ENCODE results near the gene KIF26B. TPM values are rescaled to one million over a fixed set of nuclear protein-coding genes. Genes with fewer than 3 reads are reported as not detected.
"Not testable (repeated sequence)": the region's sequence is repeated elsewhere in the genome, so short reads cannot be mapped to it uniquely, and the experiment has no call there.

Gene KIF26B
- polyA plus RNA-seq, 2 of the 4 experiments (the other 2 are of a cell fraction), result 0.01 to 0.04 TPM

- FAIRE-seq (no peak), ATAC-seq (no peak), DNase-seq (ENCODE audit: low read depth in 1 of 2, low spot score in 1 of 2) (no peak)
- WGBS (ENCODE audit: missing lambda C conversion rate), result 66% methylated on average over 20 of the region's 20 CpGs
- Histone ChIP-seq H3K4me3 (no peak overlapping the region), H3K27ac (no peak overlapping the region), H3K4me2 (no peak overlapping the region), H3K4me1 (no peaks in the 10 kb centered on the region), H3K9me3 (no peaks in the 10 kb centered on the region)
- ChIA-PET CTCF (no interaction called here), POLR2A (no interaction called here)
- no peak for TF ChIP-seq USF2 (IDR thresholded peaks at IDR 0.05)
- TF ChIP-seq POLR2A (IDR thresholded peaks at IDR 0.05; ENCODE audit: low read length), result no peak
Observed at GRCh38 chr1:245128381-245129101, 26.2 kb upstream of the KIF26B start.

GRCh38 chr1:245129319-245130240 is 25.2 kb upstream of the KIF26B start:
- FAIRE-seq (no peak), DNase-seq (ENCODE audit: low read depth in 1 of 2, low spot score in 1 of 2) (no peak), ATAC-seq (no peak)
- H3K27ac ChIP-seq, result no peak overlapping the region
- no peaks in the 10 kb centered on the region for H3K9me3 ChIP-seq
- H3K4me1 ChIP-seq, result no peaks in the 10 kb centered on the region
- 42% methylated on average over 19 of the region's 19 CpGs for WGBS (ENCODE audit: missing lambda C conversion rate)
- no peak for TF ChIP-seq EP300 (IDR thresholded peaks at IDR 0.05)
- TF ChIP-seq NFE2L2 (conservative IDR thresholded peaks at IDR 0.05; ENCODE audit: low read length), result no peak
- TF ChIP-seq CHD4 (IDR thresholded peaks at IDR 0.05; ENCODE audit: borderline replicate concordance), result no peak
- no peak for TF ChIP-seq FOXS1 (CRISPR knock-in tag; IDR thresholded peaks at IDR 0.05)
- TF ChIP-seq ZFP36 (IDR thresholded peaks at IDR 0.05; ENCODE audit: borderline replicate concordance, partially characterized antibody), result no peak
- TF ChIP-seq POLR2A (IDR thresholded peaks at IDR 0.05; ENCODE audit: low read length), result no peak
- no peak for TF ChIP-seq FOSB (CRISPR knock-in tag; IDR thresholded peaks at IDR 0.05)
- POLR2A ChIA-PET, result no interaction called here
- H3K4me2 ChIP-seq, result no peak overlapping the region
- H3K4me3 ChIP-seq, result no peak overlapping the region
- CTCF ChIA-PET, result no interaction called here

GRCh38 chr1:245130281-245131025 is 24.3 kb upstream of the KIF26B start:
- POLR2A ChIA-PET; H3K4me2 ChIP-seq; H3K4me3 ChIP-seq; CTCF ChIA-PET; H3K27ac ChIP-seq; H3K9me3 ChIP-seq; DNase-seq (ENCODE audit: low read depth in 1 of 2, low spot score in 1 of 2); FAIRE-seq; H3K4me1 ChIP-seq: not testable (repeated sequence)
- 40% methylated on average over 16 of the region's 16 CpGs for WGBS (ENCODE audit: missing lambda C conversion rate)
- ATAC-seq, result peak; percentile 16 to 37; a peak in 3 of 6 replicates

GRCh38 chr1:245131026-245131393 is 23.8 kb upstream of the KIF26B start:
- no peak overlapping the region for H3K4me2 ChIP-seq
- no peak for FAIRE-seq
- H3K4me3 ChIP-seq, result no peak overlapping the region
- no peaks in the 10 kb centered on the region for H3K4me1 ChIP-seq
- no peaks in the 10 kb centered on the region for H3K9me3 ChIP-seq
- no peak overlapping the region for H3K27ac ChIP-seq
- WGBS (ENCODE audit: missing lambda C conversion rate), result 68% methylated on average over 9 of the region's 9 CpGs
- no peak for DNase-seq (ENCODE audit: low read depth in 1 of 2, low spot score in 1 of 2)
- peak in 1 of 2 experiments; percentile 14; a peak in 2 of 6 replicates for ATAC-seq
- CTCF ChIA-PET, result no interaction called here
- POLR2A ChIA-PET, result no interaction called here
- no peak for TF ChIP-seq REST (IDR thresholded peaks at IDR 0.05)
- TF ChIP-seq RFX5 (IDR thresholded peaks at IDR 0.05), result no peak
- no peak for TF ChIP-seq ZSCAN20 (CRISPR knock-in tag; IDR thresholded peaks at IDR 0.05)
- no peak for TF ChIP-seq HES2 (IDR thresholded peaks at IDR 0.05)
- TF ChIP-seq ESRRA (IDR thresholded peaks at IDR 0.05; ENCODE audit: borderline replicate concordance, low read length), result no peak
- TF ChIP-seq RARB (CRISPR knock-in tag; IDR thresholded peaks at IDR 0.05), result no peak
- TF ChIP-seq MAZ (IDR thresholded peaks at IDR 0.05; ENCODE audit: borderline replicate concordance, low read depth, low read length), result no peak
- no peak for TF ChIP-seq MYC (IDR thresholded peaks at IDR 0.05; ENCODE audit: borderline replicate concordance, low read length)
- TF ChIP-seq TFCP2L1 (CRISPR knock-in tag; IDR thresholded peaks at IDR 0.05), result no peak
- no peak for TF ChIP-seq RCOR1 (IDR thresholded peaks at IDR 0.05; ENCODE audit: low read depth, low read length)
- no peak for TF ChIP-seq SMC3 (IDR thresholded peaks at IDR 0.05)
- TF ChIP-seq ELK1 (IDR thresholded peaks at IDR 0.05; ENCODE audit: low read depth, low read length), result no peak
- no peak for TF ChIP-seq HDAC2 (IDR thresholded peaks at IDR 0.05)

Data from A549 (cell line).